RWPE2 (cell line): ENCODE measurements around the gene LIFR.

Source experiments
- ATAC-seq: fragments of 200-7000 bp; cut with Tn5 transposase; 3 replicates; pipeline ENCODE4 v1.9.1; 2021; ENCODE audit warnings: low read depth
- DNase-seq: peaks from one replicate; pipeline ENCODE4 v3.0.0-alpha.2; 2020; ENCODE audit warnings: low spot score
- H3K27ac ChIP-seq: fragments of 450-650 bp; 2 replicates; pipeline ENCODE4 v1.5.1; 2017; ENCODE audit warnings: mild to moderate bottlenecking; ENCODE audit not compliant: poor library complexity, severe bottlenecking
- H3K27me3 ChIP-seq: fragments of 250-450 bp; sonication (Bioruptor Pico); 2 replicates; pipeline ENCODE4 v1.5.1; 2021; ENCODE audit warnings: mild to moderate bottlenecking, moderate library complexity; ENCODE audit not compliant: insufficient read depth, poor library complexity, severe bottlenecking
- H3K36me3 ChIP-seq: fragments of 250-450 bp; sonication (Bioruptor Pico); 2 replicates; pipeline ENCODE4 v1.5.1; 2020; ENCODE audit warnings: low read depth, mild to moderate bottlenecking, moderate library complexity
- H3K4me1 ChIP-seq: fragments of 250-450 bp; sonication (Bioruptor Pico); 2 replicates; pipeline ENCODE4 v1.5.1; 2021; ENCODE audit warnings: mild to moderate bottlenecking, moderate library complexity; ENCODE audit not compliant: insufficient read depth, poor library complexity, severe bottlenecking
- H3K4me3 ChIP-seq: fragments of 250-450 bp; sonication (Bioruptor Pico); 2 replicates; pipeline ENCODE4 v1.5.1; 2021; ENCODE audit warnings: mild to moderate bottlenecking, moderate library complexity; ENCODE audit not compliant: severe bottlenecking
- H3K9me3 ChIP-seq: fragments of 250-450 bp; sonication (Bioruptor Pico); 2 replicates; pipeline ENCODE4 v1.5.1; 2021; ENCODE audit warnings: mild to moderate bottlenecking, moderate library complexity; ENCODE audit not compliant: severe bottlenecking
- CTCF ChIP-seq: fragments of 450-650 bp; IDR thresholded peaks from one replicate; pipeline ENCODE4 v1.5.1; 2017; ENCODE audit warnings: mild to moderate bottlenecking, moderate library complexity; ENCODE audit not compliant: poor library complexity, severe bottlenecking

The LIFR gene

GRCh38 chr5:38426490-38426889, 130.0 kb downstream of the LIFR start:
- DNase-seq, result peak; percentile 5
- H3K27me3 ChIP-seq, result no peaks in the 10 kb centered on the region
- peaks cover 21% of the 10 kb centered on the region for H3K4me1 ChIP-seq
- no peaks in the 10 kb centered on the region for H3K9me3 ChIP-seq
- H3K27ac ChIP-seq, result peak overlapping the region; percentile 48
- H3K4me3 ChIP-seq, result no peak overlapping the region
- no peaks in the 10 kb centered on the region for H3K36me3 ChIP-seq
- peak; percentile 62 for ATAC-seq
- no peak for TF ChIP-seq CTCF
